T47D (cell line): ENCODE data around the gene CACNA2D4.
A peak's percentile ranks its signal among the peaks of the same experiment; 100 is the strongest.

Experiments used
- DNase-seq, 2 experiments: peaks; one replicate each; pipeline versions ENCODE4 v3.0.0 to v3.0.0-alpha.2; 2011 to 2012; ENCODE audit warnings: low read depth in 1 of 2, low spot score in 1 of 2
- JUND ChIP-seq: IDR thresholded peaks from 2 replicates; pipeline ENCODE4 v1.6.1; 2012; ENCODE audit warnings: low read depth
- in situ Hi-C: cut with HindIII; loops from 2 replicates; pipeline ENCODE4 v1.10.0; 2016; ENCODE audit warnings: low sequenced_read_pairs, low pct_unique_long_range_greater_than_20kb

Gene CACNA2D4

DNA sequence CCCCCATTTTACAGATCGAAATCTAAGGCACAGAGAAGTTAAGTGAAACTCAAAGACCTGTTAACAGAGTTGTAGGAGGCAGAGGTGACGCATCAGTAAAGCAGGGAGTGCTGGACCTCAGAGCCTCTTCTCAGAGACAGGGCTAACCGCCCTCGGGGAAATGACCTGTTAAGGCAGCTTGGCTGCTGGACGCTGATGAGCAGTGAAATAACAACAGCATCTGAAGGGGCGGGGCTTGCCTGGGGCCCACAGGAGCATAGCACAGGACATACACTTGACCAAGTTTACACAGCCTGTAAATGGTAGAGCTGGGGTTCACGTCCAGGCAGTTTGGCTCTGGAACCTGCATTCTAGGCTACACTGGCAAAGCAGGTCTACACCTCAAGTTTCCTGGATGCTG, 58.8 kb downstream of the CACNA2D4 start:
- TF ChIP-seq JUND, result no peak
- in situ Hi-C loops, result no loop called here
- peak in 1 of 2 experiments; percentile 76 for DNase-seq

DNA sequence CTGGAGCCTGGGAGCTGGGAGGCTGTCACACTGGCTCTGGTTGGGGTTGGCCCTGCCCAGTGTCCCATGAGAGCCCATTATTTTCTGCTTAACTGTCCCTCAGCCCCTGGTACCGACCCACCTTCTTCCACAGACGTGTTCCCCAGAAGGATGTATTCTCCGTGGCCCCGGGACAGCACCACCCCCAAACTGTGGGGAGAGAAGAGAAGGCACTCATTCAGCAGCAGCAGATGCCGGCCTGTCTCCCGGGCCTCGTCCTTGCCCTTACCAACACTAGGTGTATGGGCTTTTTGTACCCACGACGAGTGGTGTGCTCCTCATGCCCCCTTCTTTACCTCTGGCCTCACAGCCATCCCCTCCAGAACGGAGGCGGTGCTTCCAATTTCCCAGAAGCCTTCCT, 60.0 kb downstream of the CACNA2D4 start:
- in situ Hi-C loops, result no loop called here
- DNase-seq, result no peak
- TF ChIP-seq JUND, result no peak

- TF ChIP-seq JUND, result no peak
- in situ Hi-C loops, result no loop called here
- DNase-seq, result no peak
Observed at GRCh38 chr12:1857821-1858220, 60.6 kb downstream of the CACNA2D4 start.

- DNase-seq, result no peak
- in situ Hi-C loops, result no loop called here
- TF ChIP-seq JUND, result no peak
Observed at GRCh38 chr12:1857086-1857485, 61.4 kb downstream of the CACNA2D4 start.

GRCh38 chr12:1855241-1855640, 63.2 kb downstream of the CACNA2D4 start:
- DNase-seq, result peak in 1 of 2 experiments; percentile 58

DNA sequence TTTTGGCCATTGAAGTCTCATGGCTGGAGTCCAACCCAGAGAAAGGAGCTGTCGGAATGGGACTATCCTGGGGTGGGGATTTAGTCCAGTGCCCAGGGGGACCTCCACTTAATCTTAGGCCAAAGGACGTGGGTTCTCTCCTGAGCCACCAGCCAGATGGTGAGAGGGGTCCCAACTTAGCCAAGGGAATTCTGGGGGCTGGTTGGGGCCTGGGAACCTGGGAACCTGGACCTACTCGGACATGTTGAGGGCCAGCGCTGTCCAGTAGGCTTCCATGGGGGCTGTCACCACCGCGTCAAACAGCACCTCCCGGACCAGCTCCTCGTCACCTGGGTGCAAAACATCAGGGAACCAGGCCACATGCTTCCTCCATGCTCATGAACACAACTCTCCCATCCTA, 64.7 kb downstream of the CACNA2D4 start:
- no peak for DNase-seq
- TF ChIP-seq JUND, result no peak
- in situ Hi-C loops, result no loop called here

More at GRCh38 chr12:1855241-1855640, 63.2 kb downstream of the CACNA2D4 start:
- in situ Hi-C loops, result no loop called here
- no peak for TF ChIP-seq JUND

- no peak for DNase-seq
- TF ChIP-seq JUND, result no peak
- in situ Hi-C loops, result no loop called here
Observed at GRCh38 chr12:1852076-1852475, 66.4 kb downstream of the CACNA2D4 start.

GRCh38 chr12:1851151-1851701, 67.2 kb downstream of the CACNA2D4 start:
- DNase-seq, result no peak
- in situ Hi-C loops, result no loop called here
- no peak for TF ChIP-seq JUND

GRCh38 chr12:1848745-1849144, 69.7 kb downstream of the CACNA2D4 start:
- in situ Hi-C loops, result no loop called here
- TF ChIP-seq JUND, result no peak
- DNase-seq, result no peak

DNA sequence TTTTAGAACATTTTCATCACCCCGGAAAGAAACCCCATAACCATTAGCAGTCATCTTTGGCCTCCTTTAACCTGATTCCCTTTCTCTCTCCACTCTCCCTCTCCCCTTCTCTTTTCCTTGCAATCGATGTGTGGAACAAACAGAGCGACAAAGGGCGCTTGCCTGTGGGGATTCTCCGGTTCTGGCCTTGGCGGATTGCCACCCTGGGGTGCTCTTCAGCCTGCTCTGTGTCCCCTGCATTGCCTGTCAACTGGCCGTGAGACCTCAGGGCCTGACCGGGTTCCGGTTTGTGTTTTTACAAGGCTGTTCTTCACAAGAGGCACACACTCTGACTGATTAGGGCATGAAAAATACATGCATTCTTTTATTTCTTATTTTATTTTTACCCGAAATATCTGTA, 70.3 kb downstream of the CACNA2D4 start:
- DNase-seq, result no peak
- no peak for TF ChIP-seq JUND
- in situ Hi-C loops, result no loop called here

DNA sequence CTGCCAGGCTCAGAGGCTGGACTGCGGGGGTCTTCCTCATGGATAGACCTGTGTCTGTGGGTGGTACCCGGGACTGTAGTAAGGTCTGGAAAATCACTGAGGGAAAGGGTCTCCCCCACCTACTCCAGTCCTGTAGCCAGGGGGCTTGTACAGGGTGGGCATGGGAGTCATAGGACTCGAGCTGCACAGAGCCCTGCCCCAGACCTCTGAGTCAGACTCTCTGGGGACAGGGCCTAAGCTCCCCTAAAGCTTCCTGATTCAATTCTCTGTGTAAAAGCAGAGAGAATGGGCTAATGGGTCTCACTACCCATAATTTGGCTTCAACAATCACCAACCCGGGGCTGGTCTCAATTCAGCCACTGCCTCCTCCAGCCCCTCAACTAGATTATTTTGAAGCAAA, 71.0 kb downstream of the CACNA2D4 start:
- in situ Hi-C loops, result no loop called here
- TF ChIP-seq JUND, result no peak
- DNase-seq, result no peak

GRCh38 chr12:1846421-1847405, 71.7 kb downstream of the CACNA2D4 start:
- no peak for DNase-seq
- no peak for TF ChIP-seq JUND
- in situ Hi-C loops, result no loop called here

DNA sequence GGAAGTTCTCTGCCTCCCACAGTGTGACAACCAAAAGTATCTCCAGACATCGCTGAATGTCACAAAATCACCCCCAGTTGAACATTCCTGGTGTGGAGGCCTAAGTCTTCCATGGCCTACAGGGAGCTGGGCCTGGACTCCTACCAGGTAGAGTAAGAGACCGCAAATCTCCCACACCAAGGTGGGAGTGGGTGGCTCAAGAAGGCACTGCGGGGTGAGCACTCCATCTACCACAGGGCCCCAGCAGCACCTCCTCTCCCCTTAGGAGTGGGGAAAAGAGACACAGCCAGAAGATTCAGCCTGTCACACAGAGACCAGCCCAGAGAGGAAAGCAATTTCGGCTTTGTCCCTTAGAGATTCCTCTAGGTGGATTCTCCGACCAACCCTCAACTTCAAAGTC, 72.6 kb downstream of the CACNA2D4 start:
- DNase-seq, result no peak
- TF ChIP-seq JUND, result no peak
- in situ Hi-C loops, result no loop called here

DNA sequence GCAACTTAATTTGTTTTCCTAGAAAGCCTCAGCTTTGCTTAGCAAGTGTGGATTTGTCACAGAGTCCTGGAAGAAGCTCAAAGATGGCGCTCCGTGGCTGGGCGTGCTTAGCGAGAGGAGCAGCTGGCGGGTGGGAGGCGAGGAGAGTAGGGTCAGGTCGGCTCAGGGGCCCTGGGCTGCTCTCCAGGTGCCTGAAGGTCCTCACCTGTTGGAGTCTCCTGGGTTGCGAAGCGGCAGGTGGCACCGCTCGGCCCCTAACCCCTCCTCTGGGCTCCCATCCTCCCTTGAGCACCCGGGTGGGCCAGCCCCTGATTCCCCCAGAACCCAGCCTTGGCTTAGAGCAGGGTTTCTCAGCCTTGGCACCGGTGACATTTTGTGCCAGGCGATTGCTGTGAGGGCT, 73.0 kb downstream of the CACNA2D4 start:
- in situ Hi-C loops, result no loop called here
- DNase-seq, result no peak
- TF ChIP-seq JUND, result no peak
